NCI-H1436 treated with DMSO at 0.1 percent for 48 hours (cell line): ENCODE data around the gene ARHGDIB.

Experiments used
- DNase-seq: peaks from one replicate; lab custom pipeline; 2025; lab: John Stamatoyannopoulos, UW

ARHGDIB gene

GRCh38 chr12:14930299-14930698 lies 31.1 kb downstream of the ARHGDIB start:
- DNase-seq, result no peak

- no peak for DNase-seq
Measured at GRCh38 chr12:14928931-14929330, 32.5 kb downstream of the ARHGDIB start.

GRCh38 chr12:14927267-14927666 lies 34.1 kb downstream of the ARHGDIB start:
- no peak for DNase-seq

- no peak for DNase-seq
Measured at GRCh38 chr12:14924541-14924940, 36.9 kb downstream of the ARHGDIB start.

GRCh38 chr12:14923944-14924343 lies 37.5 kb downstream of the ARHGDIB start:
- no peak for DNase-seq

- no peak for DNase-seq
Measured at GRCh38 chr12:14921218-14921617, 40.2 kb downstream of the ARHGDIB start.

- no peak for DNase-seq
Measured at GRCh38 chr12:14920475-14921126, 40.8 kb downstream of the ARHGDIB start.

GRCh38 chr12:14919455-14919854 lies 41.9 kb downstream of the ARHGDIB start:
- DNase-seq, result no peak

GRCh38 chr12:14915736-14916135 lies 45.7 kb downstream of the ARHGDIB start:
- DNase-seq, result no peak

GRCh38 chr12:14913381-14913781 lies 48.0 kb downstream of the ARHGDIB start:
- DNase-seq, result no peak

- no peak for DNase-seq
Measured at GRCh38 chr12:14911131-14911530, 50.3 kb downstream of the ARHGDIB start.

- no peak for DNase-seq
Measured at GRCh38 chr12:14910090-14910915, 51.1 kb downstream of the ARHGDIB start.

- no peak for DNase-seq
Measured at GRCh38 chr12:14907953-14908352, 53.4 kb downstream of the ARHGDIB start.

- no peak for DNase-seq
Measured at GRCh38 chr12:14906114-14906513, 55.3 kb downstream of the ARHGDIB start.

- no peak for DNase-seq
Measured at GRCh38 chr12:14905269-14906004, 56.0 kb downstream of the ARHGDIB start.

- DNase-seq, result no peak
Measured at GRCh38 chr12:14904854-14905253, 56.5 kb downstream of the ARHGDIB start.

GRCh38 chr12:14903386-14904098 lies 57.9 kb downstream of the ARHGDIB start:
- no peak for DNase-seq

GRCh38 chr12:14902465-14902864 lies 58.9 kb downstream of the ARHGDIB start:
- no peak for DNase-seq

- no peak for DNase-seq
Measured at GRCh38 chr12:14901228-14901562, 60.2 kb downstream of the ARHGDIB start.

GRCh38 chr12:14900521-14901227 lies 60.7 kb downstream of the ARHGDIB start:
- DNase-seq, result no peak

- DNase-seq, result no peak
Measured at GRCh38 chr12:14896521-14897169, 64.8 kb downstream of the ARHGDIB start.
